GM19193 (cell line): ENCODE results near the gene VWA5A.

Experiments
- POLR2A ChIP-seq: IDR thresholded peaks from 4 replicates; pipeline ENCODE4 v1.6.1; 2011; ENCODE audit not compliant: insufficient read depth, insufficient read length; ENCODE audit errors: extremely low read depth

VWA5A gene

GRCh38 chr11:124123622-124124021 lies 8.4 kb downstream of the VWA5A start:
- no peak for TF ChIP-seq POLR2A

- TF ChIP-seq POLR2A = no peak
These were observed 27.8 kb downstream of the VWA5A start for GRCh38 chr11:124143034-124143433.

- no peak for TF ChIP-seq POLR2A
These were observed 32.7 kb downstream of the VWA5A start for GRCh38 chr11:124147951-124148350.

DNA sequence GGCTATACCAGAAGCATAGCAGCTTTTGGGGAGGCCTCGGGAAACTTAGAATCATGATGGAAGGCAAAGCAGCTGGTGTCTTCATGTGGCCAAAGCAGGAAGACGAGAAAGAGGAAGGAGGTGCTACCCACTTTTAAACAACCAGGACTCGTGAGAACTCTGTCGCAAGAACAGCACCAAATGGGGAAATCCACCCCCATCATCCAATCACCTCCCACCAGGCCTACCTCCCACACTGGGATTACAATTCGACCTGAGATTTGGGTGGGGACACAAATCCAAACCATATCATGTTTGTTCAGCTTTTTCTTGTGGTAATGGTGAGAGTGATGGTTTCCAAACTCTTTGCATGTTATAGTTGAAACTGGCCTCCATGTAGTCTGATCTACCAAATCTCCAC lies 35.4 kb downstream of the VWA5A start:
- no peak for TF ChIP-seq POLR2A

DNA sequence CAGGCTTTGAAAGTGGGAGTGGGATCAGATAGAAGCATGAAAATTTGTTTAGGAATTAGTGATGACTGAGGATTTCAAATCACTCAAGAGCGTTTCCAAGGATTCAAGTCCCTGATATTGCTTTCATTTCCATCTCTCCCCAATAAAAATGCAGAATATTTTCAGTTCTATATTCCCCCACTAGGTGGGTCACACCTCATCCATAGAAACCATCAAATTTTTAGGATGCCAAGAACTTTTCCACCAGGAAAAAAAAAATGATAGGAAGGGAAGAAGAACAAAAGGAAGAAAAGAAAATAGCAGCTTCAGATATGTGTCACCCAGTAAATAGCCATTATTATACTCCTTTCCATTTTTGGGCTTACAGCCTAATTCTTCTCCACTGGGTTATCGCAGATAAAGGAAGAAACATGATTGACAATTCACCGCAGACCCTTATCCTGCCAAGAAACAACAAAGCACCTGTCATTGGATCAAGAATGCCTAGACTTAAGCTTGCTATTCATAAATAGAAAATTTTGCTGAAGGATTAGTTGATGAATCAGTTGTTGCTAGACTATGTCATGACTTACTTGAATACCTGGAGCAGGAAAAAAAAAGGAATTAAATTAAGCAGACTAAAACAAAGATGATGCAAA lies 37.6 kb downstream of the VWA5A start:
- TF ChIP-seq POLR2A = no peak

DNA sequence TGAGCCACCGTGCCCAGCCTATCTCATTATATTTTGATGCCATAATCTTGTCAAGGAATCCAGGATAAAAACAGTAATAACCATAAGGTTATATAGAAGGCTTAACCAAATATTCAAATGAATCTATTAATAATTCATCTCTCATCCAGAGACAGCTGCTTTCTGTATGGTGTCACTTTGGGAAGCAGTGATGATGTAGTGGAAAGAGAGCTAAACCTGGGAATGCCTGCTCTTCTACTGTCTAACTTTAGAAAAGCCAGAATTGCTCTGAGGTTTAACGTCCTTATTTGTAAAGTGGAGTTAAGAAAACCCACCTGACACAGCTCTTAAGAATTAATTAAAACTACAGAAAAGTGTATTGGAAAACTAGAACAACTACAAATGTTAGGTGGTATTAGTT lies 38.6 kb downstream of the VWA5A start:
- TF ChIP-seq POLR2A = no peak

DNA sequence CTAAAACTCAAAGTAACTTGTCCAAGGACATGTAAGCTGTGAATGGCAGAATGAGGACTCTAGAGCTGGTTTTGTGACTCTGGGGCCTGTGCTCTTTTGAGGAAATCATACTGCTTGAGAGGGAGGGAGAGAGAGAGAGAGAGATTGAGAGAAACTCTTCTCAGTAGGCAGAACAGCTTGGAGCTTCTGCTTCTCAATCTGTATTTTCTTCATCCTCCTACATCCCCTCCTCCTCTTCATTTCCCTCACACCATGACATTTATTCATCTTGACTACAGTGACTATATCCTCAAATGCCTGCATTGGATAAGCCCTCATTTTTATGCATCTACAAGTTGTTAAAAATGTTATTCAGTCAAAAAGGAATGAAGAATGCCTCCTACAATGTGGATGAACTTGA lies 44.2 kb downstream of the VWA5A start:
- no peak for TF ChIP-seq POLR2A

DNA sequence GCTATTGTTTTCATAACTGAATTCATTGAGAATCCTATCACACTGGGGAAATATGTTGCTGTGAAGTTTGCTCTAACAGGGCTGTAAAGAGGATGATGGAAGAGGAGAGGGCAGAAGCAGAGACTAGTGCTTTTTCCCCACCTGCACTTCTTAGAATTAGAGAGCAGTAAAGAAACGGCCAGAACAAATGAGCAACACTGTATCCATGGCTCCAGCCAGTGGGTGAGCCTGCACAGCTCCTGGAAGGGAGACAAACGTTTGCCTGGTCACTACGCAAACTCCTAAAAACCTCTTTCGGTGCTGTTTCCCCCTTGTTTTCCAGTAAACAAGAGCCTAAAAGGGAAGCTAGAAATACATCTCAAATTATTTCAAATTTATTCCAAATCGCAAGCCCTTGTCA lies 45.7 kb downstream of the VWA5A start:
- TF ChIP-seq POLR2A = no peak

DNA sequence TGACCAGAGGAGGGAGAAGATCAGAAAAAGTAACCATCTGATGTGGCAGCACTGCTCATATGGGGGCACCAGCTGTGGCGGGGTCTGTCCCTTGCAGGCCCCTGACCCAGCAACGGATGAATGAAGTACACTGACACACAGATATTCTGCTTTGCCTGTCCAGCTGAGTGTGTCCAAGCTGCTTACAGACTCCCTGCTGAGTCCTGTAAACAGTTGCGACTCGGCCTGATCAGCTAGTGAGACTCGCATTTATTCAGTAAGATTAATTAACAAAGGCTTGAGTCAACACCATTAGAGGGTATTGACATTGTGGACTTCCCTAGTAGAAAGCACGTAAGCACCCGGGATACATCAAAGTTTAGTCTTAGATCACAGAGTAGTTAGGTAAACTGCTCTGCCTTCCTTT lies 52.6 kb downstream of the VWA5A start:
- TF ChIP-seq POLR2A = no peak

GRCh38 chr11:124168796-124169195 lies 53.5 kb downstream of the VWA5A start:
- TF ChIP-seq POLR2A = no peak

GRCh38 chr11:124170801-124171586 lies 55.7 kb downstream of the VWA5A start:
- no peak for TF ChIP-seq POLR2A

DNA sequence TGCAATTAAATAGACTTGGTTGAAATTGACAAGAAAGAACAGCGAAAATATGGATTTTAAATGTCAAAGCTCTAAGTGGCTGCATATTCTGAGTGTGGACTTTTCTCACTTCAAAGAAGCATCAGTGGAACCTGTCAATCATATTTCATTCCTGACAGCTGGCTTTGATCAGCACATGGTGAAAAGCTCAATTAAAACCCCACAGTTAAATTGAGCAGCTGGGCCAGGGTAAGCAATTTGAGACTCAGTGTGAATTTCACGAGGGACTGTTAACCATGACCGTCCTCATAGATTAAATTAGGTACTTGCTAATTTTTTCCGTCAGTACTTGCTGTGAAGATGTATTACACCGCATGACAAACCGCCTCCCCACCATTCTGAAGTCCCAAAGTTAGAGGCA lies 56.9 kb downstream of the VWA5A start:
- no peak for TF ChIP-seq POLR2A

DNA sequence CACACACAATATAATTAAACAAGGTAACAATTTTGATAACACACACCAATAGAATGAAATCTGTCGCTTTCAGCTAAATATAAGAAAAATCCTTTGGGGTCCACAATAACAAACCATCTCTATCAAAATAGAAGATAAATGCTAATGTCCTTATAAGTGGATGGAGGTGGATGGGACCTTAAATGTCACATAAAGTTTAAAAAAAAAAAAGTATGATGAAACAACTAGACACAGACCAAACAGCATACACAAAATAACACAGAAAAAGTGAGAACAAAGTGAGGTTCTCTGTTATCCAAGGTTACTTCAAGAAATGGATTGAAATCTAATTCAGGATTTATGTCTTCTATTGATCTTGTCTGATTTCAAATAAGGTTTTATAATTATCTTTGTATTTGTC lies 57.3 kb downstream of the VWA5A start:
- TF ChIP-seq POLR2A = no peak

- no peak for TF ChIP-seq POLR2A
These were observed 58.8 kb downstream of the VWA5A start for GRCh38 chr11:124174001-124174583.

DNA sequence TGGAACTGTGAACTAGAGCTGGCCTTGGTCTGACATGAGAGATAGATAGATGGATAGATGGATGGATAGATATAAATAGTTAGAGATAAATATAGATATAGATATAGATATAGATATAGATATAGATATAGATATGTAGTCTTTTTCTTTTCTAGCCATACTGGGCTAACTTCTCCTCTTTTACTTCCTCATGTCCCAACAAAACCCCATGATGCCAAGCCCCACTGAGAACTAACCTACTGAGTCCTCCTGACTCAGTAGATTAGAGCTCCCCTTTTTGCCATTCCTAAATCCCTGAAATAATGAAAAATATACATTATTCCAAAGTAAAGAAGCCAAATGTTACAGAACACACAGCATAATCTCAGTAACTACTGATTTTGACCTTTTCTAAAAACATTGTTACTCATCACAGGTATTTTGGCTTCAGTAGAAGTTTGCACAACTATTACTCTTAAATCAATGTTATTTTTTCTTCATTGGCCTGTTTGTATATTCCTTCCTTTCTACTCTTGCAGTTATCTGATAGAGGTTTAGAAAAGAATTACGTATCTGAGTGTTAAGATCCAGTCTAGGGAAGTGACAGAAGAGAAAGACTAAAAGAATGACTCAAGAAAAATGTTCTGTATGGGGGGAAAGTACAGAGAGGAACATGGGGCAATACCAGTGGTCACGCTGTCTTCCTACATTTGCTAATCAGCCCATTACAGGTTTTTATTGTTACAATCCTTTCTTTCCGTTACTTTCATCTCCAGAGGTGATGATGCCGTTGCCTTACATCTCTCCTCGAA lies 61.9 kb downstream of the VWA5A start:
- no peak for TF ChIP-seq POLR2A
